Mesenchymal stem cell (in vitro differentiated cells and primary cell): ENCODE data around the gene UBE2G2.

Source experiments
- DNase-seq: peaks from one replicate; pipeline ENCODE4 v3.0.0-alpha.2; 2013
- H2AFZ ChIP-seq: one replicate; pipeline ENCODE4 v1.6.1; 2013; ENCODE audit warnings: low read depth, mild to moderate bottlenecking, control low read depth, inconsistent platforms, low read length, moderate library complexity
- H2AK5ac ChIP-seq: 2 replicates; pipeline ENCODE4 v1.6.1; 2013; ENCODE audit warnings: low read length, moderate library complexity, mild to moderate bottlenecking, inconsistent platforms; ENCODE audit not compliant: severe bottlenecking
- H2BK120ac ChIP-seq: one replicate; pipeline ENCODE4 v1.6.1; 2013; ENCODE audit warnings: low read depth, mild to moderate bottlenecking, inconsistent platforms, low read length, moderate library complexity
- H2BK12ac ChIP-seq, 2 experiments: one replicate each; pipeline ENCODE4 v1.6.1; 2013; ENCODE audit warnings: inconsistent platforms in 2 of 2, low read length in 2 of 2, mild to moderate bottlenecking in 2 of 2, moderate library complexity in 2 of 2, control low read depth in 1 of 2
- H2BK15ac ChIP-seq: one replicate; pipeline ENCODE4 v1.6.1; 2013; ENCODE audit warnings: mild to moderate bottlenecking, low read depth, inconsistent platforms; ENCODE audit not compliant: poor library complexity, severe bottlenecking
- H2BK5ac ChIP-seq: 2 replicates; pipeline ENCODE4 v1.6.1; 2013; ENCODE audit warnings: low read depth, mild to moderate bottlenecking, low read length, control low read depth, inconsistent platforms; ENCODE audit not compliant: poor library complexity, severe bottlenecking
- H3K14ac ChIP-seq, 2 experiments: one replicate each; pipeline ENCODE4 v1.6.1; 2013; ENCODE audit warnings: inconsistent platforms in 2 of 2, low read length in 2 of 2, control low read depth in 1 of 2, mild to moderate bottlenecking in 1 of 2, moderate library complexity in 1 of 2
- H3K18ac ChIP-seq, 2 experiments: one replicate each; pipeline ENCODE4 v1.6.1; 2013; ENCODE audit warnings: inconsistent platforms in 2 of 2, low read length in 2 of 2, control low read depth in 1 of 2, low read depth in 1 of 2, mild to moderate bottlenecking in 1 of 2
- H3K23ac ChIP-seq, 2 experiments: one replicate each; pipeline ENCODE4 v1.6.1; 2013; ENCODE audit warnings: inconsistent platforms in 2 of 2, low read length in 2 of 2, mild to moderate bottlenecking in 2 of 2, moderate library complexity in 2 of 2, control low read depth in 1 of 2
- H3K27ac ChIP-seq: 2 replicates; pipeline ENCODE4 v1.5.1; 2013; ENCODE audit warnings: mild to moderate bottlenecking, moderate library complexity, low read length, control low read depth, inconsistent platforms; ENCODE audit not compliant: poor library complexity, severe bottlenecking
- H3K27me3 ChIP-seq, 2 experiments: 2 replicates each; pipeline versions ENCODE4 v1.6.1 to v1.7.0; 2013; ENCODE audit warnings: low read length in 2 of 2, mild to moderate bottlenecking in 2 of 2, moderate library complexity in 2 of 2, control low read depth in 1 of 2, inconsistent platforms in 1 of 2; ENCODE audit not compliant: control insufficient read depth in 1 of 2, insufficient read depth in 1 of 2
- H3K36me3 ChIP-seq, 2 experiments: 2 replicates each; pipeline versions ENCODE4 v1.6.1 to v1.7.0; 2013; ENCODE audit warnings: low read length in 2 of 2, control low read depth in 1 of 2, inconsistent platforms in 1 of 2, low read depth in 1 of 2, mild to moderate bottlenecking in 1 of 2; ENCODE audit not compliant: insufficient read depth in 2 of 2, control insufficient read depth in 1 of 2
- H3K4ac ChIP-seq, 2 experiments: one replicate each; pipeline ENCODE4 v1.6.1; 2013; ENCODE audit warnings: inconsistent platforms in 2 of 2, low read length in 2 of 2, mild to moderate bottlenecking in 2 of 2, moderate library complexity in 2 of 2, control low read depth in 1 of 2, low read depth in 1 of 2
- H3K4me1 ChIP-seq: 2 replicates; pipeline ENCODE4 v1.6.1; 2013; ENCODE audit warnings: low read depth, low read length, control low read depth; ENCODE audit not compliant: control insufficient read depth, insufficient read depth
- H3K4me2 ChIP-seq: 2 replicates; pipeline ENCODE4 v1.6.1; 2013; ENCODE audit warnings: low read length, mild to moderate bottlenecking, inconsistent platforms; ENCODE audit not compliant: poor library complexity, severe bottlenecking
- H3K4me3 ChIP-seq, 2 experiments: 2 replicates each; pipeline versions ENCODE4 v1.5.1 to v1.7.0; 2013; ENCODE audit warnings: low read length in 2 of 2, mild to moderate bottlenecking in 2 of 2, control low read depth in 1 of 2, low read depth in 1 of 2; ENCODE audit not compliant: insufficient read depth in 1 of 2
- H3K79me1 ChIP-seq: replicated peaks from 2 replicates; pipeline ENCODE4 v1.6.1; 2013; ENCODE audit warnings: mild to moderate bottlenecking, control low read depth, low read length, inconsistent platforms; ENCODE audit not compliant: poor library complexity, severe bottlenecking
- H3K9ac ChIP-seq: 2 replicates; pipeline ENCODE4 v1.7.0; 2013; ENCODE audit warnings: mild to moderate bottlenecking, low read length, moderate library complexity
- H3K9me3 ChIP-seq: 2 replicates; pipeline ENCODE4 v1.7.0; 2013; ENCODE audit warnings: mild to moderate bottlenecking, low read length; ENCODE audit not compliant: control insufficient read depth
- H4K8ac ChIP-seq: one replicate; pipeline ENCODE4 v1.6.1; 2013; ENCODE audit warnings: inconsistent platforms, mild to moderate bottlenecking, low read length, moderate library complexity
- H4K91ac ChIP-seq: one replicate; pipeline ENCODE4 v1.6.1; 2013; ENCODE audit warnings: mild to moderate bottlenecking, low read length, inconsistent platforms
- WGBS: methylation state at CpG from one replicate; pipeline ENCODE4 v1.1.7; 2013; ENCODE audit warnings: mixed read lengths; 5-methylcytosine and 5-hydroxymethylcytosine counted together

UBE2G2 gene

GRCh38 chr21:44842721-44843445, 41.3 kb upstream of the UBE2G2 start:
- Histone ChIP-seq H3K23ac (no peak overlapping the region), H3K36me3 (peaks cover 4 to 16% of the 10 kb centered on the region in 2 experiments), H2BK120ac (no peak overlapping the region), H2AFZ (no peak overlapping the region), H3K79me1 (peaks cover 3% of the 10 kb centered on the region), H3K9ac (no peak overlapping the region), H3K18ac (no peak overlapping the region), H2BK12ac (no peak overlapping the region), H3K4ac (no peak overlapping the region), H3K4me3 (no peak overlapping the region), H4K91ac (no peak overlapping the region), H3K27ac (no peak overlapping the region), H2BK5ac (no peak overlapping the region), H3K4me2 (no peak overlapping the region), H2AK5ac (no peak overlapping the region), H3K4me1 (peaks cover 18% of the 10 kb centered on the region), H4K8ac (no peak overlapping the region), H3K9me3 (no peaks in the 10 kb centered on the region), H3K27me3 (peaks cover 30 to 55% of the 10 kb centered on the region in 2 experiments), H2BK15ac (no peak overlapping the region), H3K14ac (no peak overlapping the region)
- 86% methylated on average over 16 of the region's 23 CpGs for WGBS
- DNase-seq: no peak

GRCh38 chr21:44842087-44842486, 40.5 kb upstream of the UBE2G2 start:
- Histone ChIP-seq H2AK5ac (no peak overlapping the region), H4K8ac (no peak overlapping the region), H3K27me3 (peaks cover 30 to 55% of the 10 kb centered on the region in 2 experiments), H2AFZ (no peak overlapping the region), H2BK12ac (no peak overlapping the region), H3K4me3 (no peak overlapping the region), H3K36me3 (peaks cover 0 to 8% of the 10 kb centered on the region in 2 experiments), H3K27ac (no peak overlapping the region), H3K18ac (no peak overlapping the region), H3K79me1 (peaks cover 3% of the 10 kb centered on the region), H2BK5ac (no peak overlapping the region), H3K14ac (no peak overlapping the region), H3K9ac (no peak overlapping the region), H3K4ac (no peak overlapping the region), H3K23ac (no peak overlapping the region), H3K4me1 (peaks cover 17% of the 10 kb centered on the region), H2BK120ac (no peak overlapping the region), H2BK15ac (no peak overlapping the region), H4K91ac (no peak overlapping the region), H3K4me2 (no peak overlapping the region), H3K9me3 (no peaks in the 10 kb centered on the region)
- 84% methylated on average over 10 of the region's 10 CpGs for WGBS
- no peak for DNase-seq

DNA sequence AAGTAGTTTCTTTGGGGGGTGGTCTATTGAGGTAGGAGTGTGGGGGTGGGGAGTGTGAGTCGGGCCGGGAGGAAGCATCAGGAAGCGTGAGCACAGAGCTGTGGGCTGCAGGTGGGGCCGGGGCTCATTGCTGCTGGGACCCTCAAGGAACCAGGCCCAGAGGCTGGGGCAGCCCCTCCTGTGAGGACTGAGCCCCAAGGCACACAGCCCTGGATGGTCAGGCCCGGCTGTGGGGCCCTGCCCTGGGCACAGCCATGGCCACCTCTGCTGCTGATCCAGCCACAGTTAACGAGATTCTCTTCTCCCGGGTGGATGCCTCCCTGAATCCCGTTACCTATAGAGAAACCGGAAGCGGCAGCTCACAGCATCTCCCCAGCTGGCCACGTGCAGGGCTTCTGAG, 39.2 kb upstream of the UBE2G2 start:
- Histone ChIP-seq H2BK5ac (no peak overlapping the region), H3K4me3 (no peak overlapping the region), H4K91ac (no peak overlapping the region), H2BK120ac (no peak overlapping the region), H3K18ac (no peak overlapping the region), H3K23ac (no peak overlapping the region), H2AK5ac (no peak overlapping the region), H3K36me3 (no peaks in the 10 kb centered on the region), H3K79me1 (no peaks in the 10 kb centered on the region), H3K27me3 (peaks cover 30 to 55% of the 10 kb centered on the region in 2 experiments), H3K9ac (no peak overlapping the region), H3K4ac (no peak overlapping the region), H3K27ac (no peak overlapping the region), H2BK15ac (no peak overlapping the region), H3K14ac (no peak overlapping the region), H3K4me2 (no peak overlapping the region), H2AFZ (no peak overlapping the region), H3K9me3 (no peaks in the 10 kb centered on the region), H2BK12ac (no peak overlapping the region), H4K8ac (no peak overlapping the region), H3K4me1 (peaks cover 13% of the 10 kb centered on the region)
- WGBS: 72% methylated on average over 11 of the region's 11 CpGs
- no peak for DNase-seq

DNA sequence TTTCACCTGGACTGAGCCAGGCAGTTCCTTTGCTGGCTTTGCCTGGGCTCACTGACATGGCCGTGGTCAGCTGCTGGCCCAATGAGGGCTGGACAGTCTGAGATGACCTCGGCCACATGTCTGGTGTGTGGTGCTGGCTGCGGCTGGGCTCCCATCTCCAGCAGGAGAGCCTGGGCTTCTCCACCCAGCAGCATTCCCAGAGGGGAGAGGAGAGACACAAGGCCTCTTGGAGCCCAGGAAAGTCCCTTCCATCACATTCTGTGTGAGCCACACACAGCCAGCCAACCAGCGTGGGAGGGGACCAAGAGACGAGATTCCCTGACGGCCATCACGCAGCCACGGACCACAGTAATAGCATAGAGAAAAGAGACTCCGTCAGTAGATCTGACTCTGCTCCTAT, 37.3 kb upstream of the UBE2G2 start:
- H3K4me2 ChIP-seq: no peak overlapping the region
- no peak overlapping the region for H3K27ac ChIP-seq
- no peak overlapping the region for H2AFZ ChIP-seq
- no peaks in the 10 kb centered on the region for H3K36me3 ChIP-seq
- no peak overlapping the region for H2BK12ac ChIP-seq
- H3K23ac ChIP-seq: no peak overlapping the region
- H3K18ac ChIP-seq: no peak overlapping the region
- no peak overlapping the region for H2BK5ac ChIP-seq
- H3K27me3 ChIP-seq: peaks cover 29 to 64% of the 10 kb centered on the region in 2 experiments
- 92% methylated on average over 9 of the region's 9 CpGs for WGBS
- H3K4me3 ChIP-seq: no peak overlapping the region
- H4K8ac ChIP-seq: no peak overlapping the region
- H3K4ac ChIP-seq: no peak overlapping the region
- no peak overlapping the region for H2BK15ac ChIP-seq
- H2AK5ac ChIP-seq: no peak overlapping the region
- H3K4me1 ChIP-seq: peaks cover 8% of the 10 kb centered on the region
- no peak overlapping the region for H4K91ac ChIP-seq
- no peak for DNase-seq
- H3K79me1 ChIP-seq: no peaks in the 10 kb centered on the region
- no peak overlapping the region for H3K9ac ChIP-seq
- no peaks in the 10 kb centered on the region for H3K9me3 ChIP-seq
- no peak overlapping the region for H3K14ac ChIP-seq
- H2BK120ac ChIP-seq: no peak overlapping the region
